Smooth muscle cell (in vitro differentiated cells): ENCODE data around the gene PAX8. TPM values are rescaled to one million over a fixed set of nuclear protein-coding genes. Genes with fewer than 3 reads are reported as not detected.
"Not testable (repeated sequence)": the region's sequence is repeated elsewhere in the genome, so short reads cannot be mapped to it uniquely, and the experiment has no call there.

Experiments used
- DNase-seq: peaks from one replicate; lab custom pipeline; 2025; ENCODE audit not compliant: unreplicated experiment; lab: John Stamatoyannopoulos, UW
- H2AFZ ChIP-seq: fragments of 200-600 bp; sonication (generic); 2 replicates; pipeline ENCODE4 v1.6.0; 2016; ENCODE audit warnings: antibody characterized with exemption, low read depth, mild to moderate bottlenecking
- H3F3A ChIP-seq: fragments of 200-600 bp; sonication (generic); 2 replicates; pipeline ENCODE4 v1.6.0; 2017; ENCODE audit warnings: antibody characterized with exemption, low read depth
- H3K27ac ChIP-seq: fragments of 200-600 bp; sonication (generic); 2 replicates; pipeline ENCODE4 v1.5.1; 2016; ENCODE audit warnings: low read depth, mild to moderate bottlenecking
- H3K27me3 ChIP-seq: fragments of 200-600 bp; sonication (generic); 2 replicates; pipeline ENCODE4 v1.6.1; 2016; ENCODE audit warnings: low read depth, mild to moderate bottlenecking
- H3K36me3 ChIP-seq: fragments of 200-600 bp; sonication (generic); 2 replicates; pipeline ENCODE4 v1.5.1; 2016; ENCODE audit warnings: low read depth
- H3K4me1 ChIP-seq: fragments of 200-600 bp; sonication (generic); 2 replicates; pipeline ENCODE4 v1.5.1; 2016; ENCODE audit warnings: low read depth
- H3K4me2 ChIP-seq: fragments of 200-600 bp; sonication (generic); 2 replicates; pipeline ENCODE4 v1.6.0; 2016; ENCODE audit warnings: mild to moderate bottlenecking
- H3K4me3 ChIP-seq: fragments of 200-600 bp; sonication (generic); 2 replicates; pipeline ENCODE4 v1.5.1; 2016; ENCODE audit warnings: mild to moderate bottlenecking
- H3K79me2 ChIP-seq: fragments of 200-600 bp; sonication (generic); 2 replicates; pipeline ENCODE4 v1.6.0; 2016; ENCODE audit warnings: low read depth, mild to moderate bottlenecking
- H3K9ac ChIP-seq: fragments of 200-600 bp; sonication (generic); 2 replicates; pipeline ENCODE4 v1.6.0; 2016; ENCODE audit warnings: low read depth
- H3K9me3 ChIP-seq: fragments of 200-600 bp; sonication (generic); replicated peaks from 2 replicates; pipeline ENCODE4 v1.5.1; 2016; ENCODE audit warnings: low read depth
- H4K20me1 ChIP-seq: fragments of 200-600 bp; sonication (generic); 2 replicates; pipeline ENCODE4 v1.6.0; 2016; ENCODE audit warnings: low read depth
- WGBS: methylation state at CpG from one replicate; pipeline ENCODE4 v1.1.7; 2016; ENCODE audit warnings: low lambda C conversion rate; 5-methylcytosine and 5-hydroxymethylcytosine counted together
- polyA plus RNA-seq: library from polyadenylated mRNA; unstranded; fragments of >200 nt; fragmentation: Nextera tagmentation; extraction: Ambion mirVana; gene quantifications from 2 replicates; pipeline ENCODE4 v1.2.1, GENCODE V29; 2016
- total RNA-seq: library from RNA; depleted of rRNA; stranded (reverse); fragments of >200 nt; gene quantifications from 2 replicates; pipeline ENCODE4 v1.2.3, GENCODE V29; 2014
- TF ChIP-seq, protein P1 (sequence below): fragments of 200-600 bp; sonication (generic); IDR thresholded peaks from 2 replicates; pipeline ENCODE4 v1.5.1; 2017; ENCODE audit warnings: borderline replicate concordance, mild to moderate bottlenecking, antibody characterized with exemption; ENCODE audit not compliant: insufficient read depth, poor library complexity, severe bottlenecking

PAX8 gene
- total and polyA plus RNA-seq, 2 experiments from 2014 or later = not detected

DNA sequence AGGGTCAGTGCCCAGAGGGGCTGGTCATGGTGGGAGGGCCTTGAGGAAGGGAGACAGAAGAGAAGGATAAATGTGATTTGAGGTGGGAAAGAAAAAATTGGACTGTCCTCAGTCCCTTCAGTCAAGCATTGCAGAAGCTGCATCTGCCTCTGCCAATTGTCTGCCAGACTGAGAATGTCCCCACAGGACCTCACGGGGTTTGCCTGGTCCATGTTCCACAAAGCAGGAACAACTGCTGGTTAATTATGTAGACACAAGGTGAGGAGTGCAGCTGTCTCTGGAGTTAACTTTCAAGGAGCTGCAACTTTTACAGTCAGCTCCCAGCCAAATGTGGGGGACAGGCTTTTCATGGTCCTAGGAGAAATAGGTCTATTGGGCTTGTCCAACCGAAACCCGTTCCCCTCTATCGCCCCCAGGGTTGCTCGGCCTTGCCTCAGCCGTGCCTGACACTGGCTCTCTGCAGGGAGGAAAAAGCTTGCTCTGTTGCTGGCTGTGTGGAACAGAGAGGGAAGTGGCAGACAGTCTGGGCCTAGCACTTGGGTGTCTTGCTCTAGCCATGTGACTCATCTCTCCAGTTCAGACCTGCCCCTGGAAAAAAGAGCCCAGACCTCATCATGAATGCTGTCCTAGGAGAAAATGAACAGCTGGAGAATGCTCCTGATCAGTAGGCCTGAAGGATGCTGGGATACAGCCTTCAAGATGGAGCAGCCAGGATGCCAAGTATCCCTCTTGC, 31.1 kb upstream of the PAX8 start:
- H3K79me2 ChIP-seq = no peaks in the 10 kb centered on the region
- peak overlapping the region; percentile 52 for H3K27ac ChIP-seq
- no peak overlapping the region for H3K9ac ChIP-seq
- H3K4me1 ChIP-seq = peaks cover 6% of the 10 kb centered on the region
- H2AFZ ChIP-seq = no peak overlapping the region
- H3F3A ChIP-seq = no peaks in the 10 kb centered on the region
- no peak overlapping the region for H3K4me3 ChIP-seq
- H3K9me3 ChIP-seq = no peaks in the 10 kb centered on the region
- H3K36me3 ChIP-seq = no peaks in the 10 kb centered on the region
- TF ChIP-seq, protein P1, sequence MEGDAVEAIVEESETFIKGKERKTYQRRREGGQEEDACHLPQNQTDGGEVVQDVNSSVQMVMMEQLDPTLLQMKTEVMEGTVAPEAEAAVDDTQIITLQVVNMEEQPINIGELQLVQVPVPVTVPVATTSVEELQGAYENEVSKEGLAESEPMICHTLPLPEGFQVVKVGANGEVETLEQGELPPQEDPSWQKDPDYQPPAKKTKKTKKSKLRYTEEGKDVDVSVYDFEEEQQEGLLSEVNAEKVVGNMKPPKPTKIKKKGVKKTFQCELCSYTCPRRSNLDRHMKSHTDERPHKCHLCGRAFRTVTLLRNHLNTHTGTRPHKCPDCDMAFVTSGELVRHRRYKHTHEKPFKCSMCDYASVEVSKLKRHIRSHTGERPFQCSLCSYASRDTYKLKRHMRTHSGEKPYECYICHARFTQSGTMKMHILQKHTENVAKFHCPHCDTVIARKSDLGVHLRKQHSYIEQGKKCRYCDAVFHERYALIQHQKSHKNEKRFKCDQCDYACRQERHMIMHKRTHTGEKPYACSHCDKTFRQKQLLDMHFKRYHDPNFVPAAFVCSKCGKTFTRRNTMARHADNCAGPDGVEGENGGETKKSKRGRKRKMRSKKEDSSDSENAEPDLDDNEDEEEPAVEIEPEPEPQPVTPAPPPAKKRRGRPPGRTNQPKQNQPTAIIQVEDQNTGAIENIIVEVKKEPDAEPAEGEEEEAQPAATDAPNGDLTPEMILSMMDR = no peak
- H4K20me1 ChIP-seq = no peaks in the 10 kb centered on the region
- no peak for DNase-seq
- no peak overlapping the region for H3K4me2 ChIP-seq
- no peaks in the 10 kb centered on the region for H3K27me3 ChIP-seq
- 65% methylated on average over 6 of the region's 6 CpGs for WGBS

DNA sequence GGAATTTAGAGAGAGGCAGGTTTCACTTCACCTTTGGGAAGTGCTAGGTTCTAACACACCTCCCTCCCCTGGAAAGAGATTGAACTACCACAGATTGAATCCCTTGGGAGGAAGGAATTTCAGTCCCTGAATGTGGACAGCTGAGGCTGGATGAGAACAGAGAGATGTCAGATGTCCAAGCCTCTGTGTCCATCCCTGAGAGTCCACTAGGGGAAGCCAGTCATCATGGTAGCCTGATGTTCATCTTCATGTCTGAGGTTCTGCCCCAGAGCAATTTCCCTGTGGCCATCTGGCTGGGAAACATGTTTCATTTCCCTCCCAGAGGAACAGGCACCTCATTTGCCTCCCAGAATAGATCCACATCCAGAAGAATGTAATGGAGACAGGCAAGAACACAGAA, 30.1 kb upstream of the PAX8 start:
- H3K4me1 ChIP-seq, H4K20me1 ChIP-seq, H3K4me3 ChIP-seq, H3K4me2 ChIP-seq, H3K27me3 ChIP-seq, H3K9me3 ChIP-seq, H3K9ac ChIP-seq, H3K27ac ChIP-seq, H3K36me3 ChIP-seq, H2AFZ ChIP-seq, DNase-seq, H3F3A ChIP-seq, H3K79me2 ChIP-seq: not testable (repeated sequence)

DNA sequence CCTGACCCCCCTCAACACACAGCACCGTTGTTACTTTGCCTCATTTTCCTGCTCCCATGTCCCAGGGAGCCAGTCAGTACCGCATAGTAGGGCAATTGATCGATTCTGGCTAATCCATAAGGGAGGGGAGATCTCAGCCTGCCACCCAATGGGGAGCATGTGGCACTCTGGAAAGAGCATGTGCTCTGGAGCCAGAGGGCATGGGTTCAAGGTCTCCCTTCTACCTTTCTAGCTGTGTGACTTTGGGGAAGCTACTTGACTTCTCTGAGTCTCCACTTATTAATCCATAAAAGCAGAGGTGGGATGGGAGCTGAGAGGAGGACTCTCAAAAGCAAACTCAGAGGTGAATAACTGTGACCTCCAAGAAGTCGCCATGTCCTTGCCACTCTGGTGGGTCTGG, 27.5 kb upstream of the PAX8 start:
- H3K4me3 ChIP-seq, H4K20me1 ChIP-seq, H3K4me2 ChIP-seq, H3K4me1 ChIP-seq, H3F3A ChIP-seq, H3K36me3 ChIP-seq, H3K9me3 ChIP-seq, H3K79me2 ChIP-seq, DNase-seq, H2AFZ ChIP-seq, H3K27me3 ChIP-seq, H3K9ac ChIP-seq, H3K27ac ChIP-seq: not testable (repeated sequence)
- 78% methylated on average over 4 of the region's 4 CpGs for WGBS

DNA sequence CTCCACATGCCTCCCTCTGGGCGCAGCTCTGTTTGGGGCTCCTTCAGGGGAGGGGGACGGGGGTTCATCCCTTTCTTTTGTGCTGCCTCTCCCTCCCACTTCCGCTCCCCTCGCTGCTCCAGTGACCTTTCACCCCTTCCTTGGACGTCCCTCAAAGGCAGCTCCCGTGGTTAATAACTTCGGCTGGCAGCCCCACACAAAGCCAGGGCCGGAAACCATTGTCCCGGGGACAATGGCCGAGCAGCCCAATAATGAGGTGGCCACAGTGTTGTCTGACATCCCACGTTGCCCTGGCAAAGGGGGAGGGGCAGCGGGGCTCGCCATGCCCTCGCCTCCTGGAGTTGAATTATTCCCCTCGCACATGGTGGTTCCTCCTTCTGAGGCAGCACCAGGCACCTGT, 27.0 kb upstream of the PAX8 start:
- DNase-seq, H2AFZ ChIP-seq, H4K20me1 ChIP-seq, H3K4me2 ChIP-seq, H3K79me2 ChIP-seq, H3K27me3 ChIP-seq, H3K4me3 ChIP-seq, H3K36me3 ChIP-seq, H3K27ac ChIP-seq, H3K4me1 ChIP-seq, H3F3A ChIP-seq, H3K9ac ChIP-seq, H3K9me3 ChIP-seq: not testable (repeated sequence)
- WGBS = 78% methylated on average over 14 of the region's 15 CpGs

DNA sequence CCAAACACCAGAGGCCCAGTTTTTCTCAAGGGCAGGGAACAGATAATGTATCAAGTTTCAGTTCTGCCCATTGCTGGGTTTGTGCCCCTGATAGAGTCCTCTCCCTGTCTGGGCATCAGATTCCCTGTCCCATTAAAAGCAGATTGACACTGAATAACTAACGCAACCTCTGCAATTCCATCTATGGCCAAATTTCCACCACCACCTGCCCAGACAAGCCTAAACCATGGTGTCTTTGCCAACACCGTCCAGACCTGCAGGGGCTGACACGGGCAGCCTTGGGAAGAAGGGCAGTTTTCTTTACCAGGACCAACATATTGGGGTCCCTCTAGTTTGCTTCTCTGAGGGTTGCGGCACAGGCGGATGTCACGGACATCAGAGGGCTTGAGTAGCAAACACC, 26.4 kb upstream of the PAX8 start:
- Histone ChIP-seq H2AFZ (no peak overlapping the region), H3K4me1 (peaks cover 8% of the 10 kb centered on the region)

More for the DNA sequence above, 26.4 kb upstream of the PAX8 start:
- DNase-seq = no peak
- H3K36me3 ChIP-seq = no peaks in the 10 kb centered on the region
- no peaks in the 10 kb centered on the region for H3F3A ChIP-seq
- no peak overlapping the region for H3K9ac ChIP-seq
- H3K79me2 ChIP-seq = no peaks in the 10 kb centered on the region
- TF ChIP-seq, protein P1 = no peak
- H3K27ac ChIP-seq = no peak overlapping the region
- no peaks in the 10 kb centered on the region for H3K27me3 ChIP-seq
- no peaks in the 10 kb centered on the region for H4K20me1 ChIP-seq
- 93% methylated on average over 6 of the region's 6 CpGs for WGBS
- no peak overlapping the region for H3K4me3 ChIP-seq
- H3K4me2 ChIP-seq = no peak overlapping the region
- no peaks in the 10 kb centered on the region for H3K9me3 ChIP-seq
